HCT116 (cell line): Measurements from ENCODE around the gene GLP2R. TPM values are rescaled to one million over a fixed set of nuclear protein-coding genes. Genes with fewer than 3 reads are reported as not detected.
A peak's percentile ranks its signal among the peaks of the same experiment; 100 is the strongest.

Experiments used
- ATAC-seq: fragments of 200-7000 bp; cut with Tn5 transposase; 2 replicates; pipeline ENCODE4 v1.9.1; 2020; ENCODE audit warnings: mild to moderate bottlenecking, moderate library complexity
- BruUV-seq: library from RNA; stranded (reverse); fragments of 400-500 nt; replicated peaks from 2 replicates; lab custom pipeline; 2021; lab: Mats Ljungman, UMichigan
- CTCF ChIA-PET: fragments of 300-600 bp; sonication (Branson Sonifier 250); formaldehyde crosslinking; loops from one replicate; lab custom pipeline; 2021; ENCODE audit warnings: antibody characterized with exemption; lab: Charles Lee
- POLR2A ChIA-PET: fragments of 300-600, 350-600 bp; sonication (Branson Sonifier 250); formaldehyde crosslinking; loops from one replicate; lab custom pipeline; 2021; ENCODE audit warnings: antibody characterized with exemption; lab: Charles Lee
- RAD21 ChIA-PET, 2 experiments: fragments of 300-600 bp; sonication (Branson Sonifier 250); formaldehyde crosslinking; loops; one replicate each; lab custom pipeline; 2023; ENCODE audit warnings: low total read pairs in 2 of 2; ENCODE audit not compliant: uncharacterized antibody in 2 of 2, unreplicated experiment in 2 of 2, low non-redundant PET in 1 of 2; lab: Charles Lee
- DNase-seq: peaks from one replicate; pipeline ENCODE4 v3.0.0-alpha.2; 2010; ENCODE audit warnings: low read depth, low spot score
- H2AFZ ChIP-seq: fragments of 200-600 bp; shearing (Covaris generic), sonication (generic); 2 replicates; pipeline ENCODE4 v1.6.1; 2017; ENCODE audit warnings: low read depth, mixed run types, mixed read lengths, antibody characterized with exemption, low read length; ENCODE audit not compliant: poor library complexity, severe bottlenecking
- H3K27ac ChIP-seq: 2 replicates; pipeline ENCODE4 v1.5.1; 2012; ENCODE audit warnings: low read depth, low read length
- H3K27me3 ChIP-seq: fragments of 200-600 bp; sonication (generic); 2 replicates; pipeline ENCODE4 v1.6.1; 2016; ENCODE audit warnings: mixed run types, low read length, mixed read lengths; ENCODE audit not compliant: insufficient read depth
- H3K36me3 ChIP-seq, 2 experiments: fragments of 200-500 bp in 1 of 2; fragments of 200-600 bp in 1 of 2; sonication (Bioruptor generic) in 1 of 2; sonication (generic) in 1 of 2; 2 replicates each; pipeline versions ENCODE4 v1.5.1 to v1.6.1; 2014 to 2016; ENCODE audit warnings: low read length in 2 of 2, inconsistent platforms in 1 of 2, mixed read lengths in 1 of 2, mixed run types in 1 of 2; ENCODE audit not compliant: insufficient read depth in 2 of 2, control insufficient read depth in 1 of 2
- H3K4me1 ChIP-seq, 2 experiments: fragments of 200-600 bp in 1 of 2; sonication (generic) in 1 of 2; 2 replicates each; pipeline versions ENCODE4 v1.5.1 to v1.6.1; 2012 to 2017; ENCODE audit warnings: low read length in 2 of 2, inconsistent platforms in 1 of 2, mild to moderate bottlenecking in 1 of 2, mixed read lengths in 1 of 2, mixed run types in 1 of 2, moderate library complexity in 1 of 2; ENCODE audit not compliant: insufficient read depth in 2 of 2, control insufficient read depth in 1 of 2
- H3K4me2 ChIP-seq: fragments of 200-600 bp; sonication (generic); 2 replicates; pipeline ENCODE4 v1.6.1; 2017; ENCODE audit warnings: mixed run types, low read length, mixed read lengths
- H3K4me3 ChIP-seq, 2 experiments: fragments of 200-600 bp in 1 of 2; sonication (generic) in 1 of 2; replicated peaks in 1 of 2; 2 replicates each; pipeline ENCODE4 v1.5.1; 2011 to 2016; ENCODE audit warnings: low read length in 2 of 2, control low read depth in 1 of 2, low read depth in 1 of 2, mild to moderate bottlenecking in 1 of 2, mixed read lengths in 1 of 2, mixed run types in 1 of 2
- H3K79me2 ChIP-seq: fragments of 200-600 bp; sonication (generic); 2 replicates; pipeline ENCODE4 v1.6.1; 2017; ENCODE audit warnings: mild to moderate bottlenecking, mixed run types, low read length, moderate library complexity, mixed read lengths; ENCODE audit not compliant: insufficient read depth
- H3K9ac ChIP-seq: fragments of 200-600 bp; sonication (generic); 2 replicates; pipeline ENCODE4 v1.6.1; 2016; ENCODE audit warnings: low read length, mixed read lengths
- H3K9me2 ChIP-seq: fragments of 200-600 bp; sonication (generic), shearing (Covaris generic); 2 replicates; pipeline ENCODE4 v1.6.1; 2017; ENCODE audit warnings: mixed run types, mild to moderate bottlenecking, moderate library complexity; ENCODE audit not compliant: insufficient read depth
- H3K9me3 ChIP-seq, 2 experiments: fragments of 200-500 bp in 1 of 2; fragments of 200-600 bp in 1 of 2; sonication (Bioruptor generic) in 1 of 2; sonication (generic) in 1 of 2; 2 replicates each; pipeline ENCODE4 v1.6.1; 2014 to 2017; ENCODE audit warnings: low read length in 2 of 2, mixed read lengths in 2 of 2, inconsistent platforms in 1 of 2, low read depth in 1 of 2, mild to moderate bottlenecking in 1 of 2, mixed run types in 1 of 2, moderate library complexity in 1 of 2; ENCODE audit not compliant: control insufficient read depth in 1 of 2, insufficient read depth in 1 of 2
- H4K20me1 ChIP-seq: fragments of 200-600 bp; sonication (generic), shearing (Covaris generic); 2 replicates; pipeline ENCODE4 v1.6.1; 2017; ENCODE audit warnings: mixed run types, mild to moderate bottlenecking, moderate library complexity; ENCODE audit not compliant: insufficient read depth
- ATF3 ChIP-seq: IDR thresholded peaks from 2 replicates; pipeline ENCODE4 v1.6.1; 2012
- CBX3 ChIP-seq: IDR thresholded peaks from 2 replicates; pipeline ENCODE4 v1.6.1; 2012; ENCODE audit warnings: low read depth
- CEBPB ChIP-seq: IDR thresholded peaks from 2 replicates; pipeline ENCODE4 v1.6.1; 2012; ENCODE audit warnings: low read depth
- EGR1 ChIP-seq: IDR thresholded peaks from 2 replicates; pipeline ENCODE4 v1.6.1; 2012; ENCODE audit warnings: low read depth
- EZH2phosphoT487 ChIP-seq: fragments of 200-600 bp; IDR thresholded peaks from 2 replicates; pipeline ENCODE4 v1.6.1; 2018; ENCODE audit warnings: antibody characterized with exemption, borderline replicate concordance
- FOSL1 ChIP-seq: IDR thresholded peaks from 2 replicates; pipeline ENCODE4 v1.6.1; 2012; ENCODE audit warnings: low read depth
- JUND ChIP-seq: IDR thresholded peaks from 2 replicates; pipeline ENCODE4 v1.6.1; 2012
- MAX ChIP-seq: IDR thresholded peaks from 2 replicates; pipeline ENCODE4 v1.6.1; 2012
- POLR2A ChIP-seq: IDR thresholded peaks from 2 replicates; pipeline ENCODE4 v1.7.0; 2011; ENCODE audit warnings: borderline replicate concordance; ENCODE audit not compliant: insufficient read depth, insufficient read length; ENCODE audit errors: extremely low read depth
- RAD21 ChIP-seq: IDR thresholded peaks from 2 replicates; pipeline ENCODE4 v1.6.1; 2012; ENCODE audit warnings: low read depth, mild to moderate bottlenecking
- SIN3A ChIP-seq: IDR thresholded peaks from 2 replicates; pipeline ENCODE4 v1.6.1; 2012; ENCODE audit warnings: low read depth
- SP1 ChIP-seq: IDR thresholded peaks from 2 replicates; pipeline ENCODE4 v1.6.1; 2012; ENCODE audit warnings: low read depth
- TCF7L2 ChIP-seq: IDR thresholded peaks from 2 replicates; pipeline ENCODE4 v1.7.0; 2011; ENCODE audit warnings: borderline replicate concordance, inconsistent platforms; ENCODE audit not compliant: insufficient read depth, insufficient read length; ENCODE audit errors: extremely low read depth
- intact Hi-C: fragments of 100-400 bp; cut with micrococcal nuclease; formaldehyde crosslinking; loops from 2 replicates; pipeline ENCODE4 v1.10.0; 2022
- total RNA-seq: library from RNA; stranded (reverse); gene quantifications from one replicate; pipeline ENCODE4 v1.2.1, GENCODE V29; 2021; ENCODE audit not compliant: unreplicated experiment
- TF ChIP-seq, protein P1 (sequence below), 3 experiments: fragments of 200-600 bp in 1 of 3; sonication (generic) in 1 of 3; IDR thresholded peaks in 2 of 3; conservative IDR thresholded peaks in 1 of 3; 2 replicates each; pipeline ENCODE4 v1.5.1; 2012 to 2017; ENCODE audit warnings: low read depth in 2 of 3, low read length in 2 of 3, antibody characterized with exemption in 1 of 3, borderline replicate concordance in 1 of 3, control low read depth in 1 of 3, mild to moderate bottlenecking in 1 of 3, mixed read lengths in 1 of 3, mixed run types in 1 of 3, moderate library complexity in 1 of 3; ENCODE audit not compliant: insufficient read depth in 1 of 3

Gene GLP2R
- total RNA-seq, 1 experiment from 2014 or later, result not detected

GRCh38 chr17:9887508-9887907 lies 61.8 kb downstream of the GLP2R start:
- Histone ChIP-seq H3K9me2 (no peaks in the 10 kb centered on the region), H4K20me1 (no peaks in the 10 kb centered on the region), H3K4me2 (no peak overlapping the region), H3K36me3 (no peaks in the 10 kb centered on the region), H3K79me2 (no peaks in the 10 kb centered on the region), H3K27me3 (no peaks in the 10 kb centered on the region), H3K4me3 (no peak overlapping the region), H3K9me3 (peaks cover 3 to 14% of the 10 kb centered on the region in 2 experiments; a peak in 3 of 4 replicates), H2AFZ (no peak overlapping the region), H3K27ac (no peak overlapping the region), H3K9ac (no peak overlapping the region), H3K4me1 (peaks cover 0 to 4% of the 10 kb centered on the region in 2 experiments; a peak in 2 of 4 replicates)
- ATAC-seq (no peak), DNase-seq (no peak)
- TF ChIP-seq, protein P1, sequence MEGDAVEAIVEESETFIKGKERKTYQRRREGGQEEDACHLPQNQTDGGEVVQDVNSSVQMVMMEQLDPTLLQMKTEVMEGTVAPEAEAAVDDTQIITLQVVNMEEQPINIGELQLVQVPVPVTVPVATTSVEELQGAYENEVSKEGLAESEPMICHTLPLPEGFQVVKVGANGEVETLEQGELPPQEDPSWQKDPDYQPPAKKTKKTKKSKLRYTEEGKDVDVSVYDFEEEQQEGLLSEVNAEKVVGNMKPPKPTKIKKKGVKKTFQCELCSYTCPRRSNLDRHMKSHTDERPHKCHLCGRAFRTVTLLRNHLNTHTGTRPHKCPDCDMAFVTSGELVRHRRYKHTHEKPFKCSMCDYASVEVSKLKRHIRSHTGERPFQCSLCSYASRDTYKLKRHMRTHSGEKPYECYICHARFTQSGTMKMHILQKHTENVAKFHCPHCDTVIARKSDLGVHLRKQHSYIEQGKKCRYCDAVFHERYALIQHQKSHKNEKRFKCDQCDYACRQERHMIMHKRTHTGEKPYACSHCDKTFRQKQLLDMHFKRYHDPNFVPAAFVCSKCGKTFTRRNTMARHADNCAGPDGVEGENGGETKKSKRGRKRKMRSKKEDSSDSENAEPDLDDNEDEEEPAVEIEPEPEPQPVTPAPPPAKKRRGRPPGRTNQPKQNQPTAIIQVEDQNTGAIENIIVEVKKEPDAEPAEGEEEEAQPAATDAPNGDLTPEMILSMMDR (IDR thresholded peaks at IDR 0.05 in 2 of 3, conservative IDR thresholded peaks at IDR 0.05 in 1 of 3; ENCODE audit: borderline replicate concordance in 1 of 3, insufficient read depth in 1 of 3, low read depth in 2 of 3, low read length in 2 of 3), result no peak
- TF ChIP-seq EGR1 (no peak), JUND (no peak), SP1 (no peak), SIN3A (no peak), RAD21 (no peak), ATF3 (no peak)
- ChIA-PET POLR2A (no interaction called here), CTCF (interaction anchor here (1.1 kb wide), 1 partner anchor 13 kb away, joined by 3 read pairs; no protein-coding TSS in a partner anchor), RAD21 (no interaction called here)
- intact Hi-C loops, result no loop called here
- no TSS peak for BruUV-seq

DNA sequence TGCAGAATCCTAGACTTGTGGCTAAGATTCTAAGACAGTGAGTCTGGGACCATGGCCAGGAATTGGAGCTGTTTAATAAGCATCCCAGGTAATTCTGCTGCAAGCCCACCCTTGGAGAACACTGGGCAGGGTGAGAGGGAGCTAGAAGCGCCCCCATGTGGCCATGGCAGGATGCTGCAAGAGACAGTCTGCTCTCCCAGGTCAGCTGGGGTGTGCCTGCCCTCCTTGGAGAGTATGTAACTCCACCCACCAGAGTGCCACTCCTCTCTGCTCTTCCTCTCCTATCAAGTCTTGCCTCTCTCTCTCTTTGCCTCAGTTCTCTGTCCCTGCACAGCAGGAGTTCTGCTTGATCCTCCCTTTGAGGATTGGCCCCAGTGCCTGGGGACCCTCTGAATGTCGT lies 64.4 kb downstream of the GLP2R start:
- H3K4me1 ChIP-seq, result peaks cover 0 to 4% of the 10 kb centered on the region in 2 experiments; a peak in 2 of 4 replicates
- intact Hi-C loops, result loop anchor here (2.0 kb wide), 1 partner anchor 159 kb away; no protein-coding TSS in a partner anchor
- RAD21 ChIA-PET, result no interaction called here
- ATAC-seq, result peak; percentile 99
- H3K4me2 ChIP-seq, result no peak overlapping the region
- H3K36me3 ChIP-seq, result no peaks in the 10 kb centered on the region
- CTCF ChIA-PET, result interaction anchor here (0.5 to 2.8 kb wide), 14 partner anchors 10 to 631 kb away, joined by 3 to 16 read pairs (median 5); partner anchors contain the start of gene RCVRN
- no TSS peak for BruUV-seq
- H3K9me2 ChIP-seq, result no peaks in the 10 kb centered on the region
- TF ChIP-seq EZH2phosphoT487 (no peak), TCF7L2 (no peak), POLR2A (no peak), RAD21 (peak; percentile 58), CBX3 (no peak), FOSL1 (no peak), JUND (no peak), MAX (no peak), CEBPB (no peak), ATF3 (no peak)
- TF ChIP-seq, protein P1 (IDR thresholded peaks at IDR 0.05 in 2 of 3, conservative IDR thresholded peaks at IDR 0.05 in 1 of 3; ENCODE audit: borderline replicate concordance in 1 of 3, insufficient read depth in 1 of 3, low read depth in 2 of 3, low read length in 2 of 3), result peak; percentile 29 to 96 (median 92); a peak in 5 of 6 replicates
- DNase-seq, result peak; percentile 43
- no peaks in the 10 kb centered on the region for H3K79me2 ChIP-seq
- H2AFZ ChIP-seq, result peak overlapping the region; percentile 25
- H4K20me1 ChIP-seq, result no peaks in the 10 kb centered on the region
- POLR2A ChIA-PET, result no interaction called here
- H3K9ac ChIP-seq, result no peak overlapping the region
- H3K4me3 ChIP-seq, result no peak overlapping the region
- 0 out of 2 replicates have a peak, but pooled peaks cover 4% of the 10 kb centered on the region for H3K27me3 ChIP-seq
- no peaks in the 10 kb centered on the region for H3K9me3 ChIP-seq
- no peak overlapping the region for H3K27ac ChIP-seq
